Right atrium auricular region (tissue), 2 donors: Measurements from ENCODE around the gene SNX9. TPM values are rescaled to one million over a fixed set of nuclear protein-coding genes. Genes with fewer than 3 reads are reported as not detected.

Source experiments
- DNase-seq: peaks from one replicate; pipeline ENCODE4 v3.0.0-alpha.2; 2019; ENCODE audit warnings: low spot score
- H3K27ac ChIP-seq, 2 donors: fragments of 200-600 bp; sonication (generic); 1 replicate in 1 of 2; 2 replicates in 1 of 2; pipeline ENCODE4 v1.5.1; 2016 to 2019
- H3K27me3 ChIP-seq, 2 donors: fragments of 200-600 bp; sonication (generic); one replicate each; pipeline versions ENCODE4 v1.5.1 to v1.6.0; 2017 to 2019
- H3K36me3 ChIP-seq: fragments of 200-600 bp; sonication (generic); one replicate; pipeline ENCODE4 v1.5.1; 2016
- H3K4me1 ChIP-seq, 2 donors: fragments of 200-600 bp; sonication (generic); one replicate each; pipeline versions ENCODE4 v1.5.1 to v1.6.0; 2017 to 2019
- H3K4me3 ChIP-seq, 2 donors: fragments of 200-600 bp; sonication (generic); 1 replicate in 1 of 2; 2 replicates in 1 of 2; pipeline ENCODE4 v1.5.1; 2017 to 2019; ENCODE audit warnings: mild to moderate bottlenecking in 1 of 2, moderate library complexity in 1 of 2
- H3K9me3 ChIP-seq, 2 donors: fragments of 200-600 bp; sonication (generic); one replicate each; pipeline ENCODE4 v1.5.1; 2019
- total RNA-seq, 2 donors: library from RNA; depleted of rRNA; stranded (reverse); fragments of >200 nt; gene quantifications; one replicate each; pipeline ENCODE4 v1.1.0, GENCODE V29; 2016
- TF ChIP-seq, protein P1 (sequence below), 2 donors: fragments of 200-600 bp; sonication (generic); IDR thresholded peaks; one replicate each; pipeline ENCODE4 v1.5.1; 2019; ENCODE audit warnings: antibody characterized with exemption in 2 of 2

Gene SNX9
- total RNA-seq, 2 donors from 2014 or later, result 26.6 to 39.4 TPM

- H3K4me3 ChIP-seq, result no peak overlapping the region
- DNase-seq, result no peak
- no peaks in the 10 kb centered on the region for H3K36me3 ChIP-seq
- H3K27me3 ChIP-seq, result no peaks in the 10 kb centered on the region
- TF ChIP-seq, protein P1, sequence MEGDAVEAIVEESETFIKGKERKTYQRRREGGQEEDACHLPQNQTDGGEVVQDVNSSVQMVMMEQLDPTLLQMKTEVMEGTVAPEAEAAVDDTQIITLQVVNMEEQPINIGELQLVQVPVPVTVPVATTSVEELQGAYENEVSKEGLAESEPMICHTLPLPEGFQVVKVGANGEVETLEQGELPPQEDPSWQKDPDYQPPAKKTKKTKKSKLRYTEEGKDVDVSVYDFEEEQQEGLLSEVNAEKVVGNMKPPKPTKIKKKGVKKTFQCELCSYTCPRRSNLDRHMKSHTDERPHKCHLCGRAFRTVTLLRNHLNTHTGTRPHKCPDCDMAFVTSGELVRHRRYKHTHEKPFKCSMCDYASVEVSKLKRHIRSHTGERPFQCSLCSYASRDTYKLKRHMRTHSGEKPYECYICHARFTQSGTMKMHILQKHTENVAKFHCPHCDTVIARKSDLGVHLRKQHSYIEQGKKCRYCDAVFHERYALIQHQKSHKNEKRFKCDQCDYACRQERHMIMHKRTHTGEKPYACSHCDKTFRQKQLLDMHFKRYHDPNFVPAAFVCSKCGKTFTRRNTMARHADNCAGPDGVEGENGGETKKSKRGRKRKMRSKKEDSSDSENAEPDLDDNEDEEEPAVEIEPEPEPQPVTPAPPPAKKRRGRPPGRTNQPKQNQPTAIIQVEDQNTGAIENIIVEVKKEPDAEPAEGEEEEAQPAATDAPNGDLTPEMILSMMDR (IDR thresholded peaks at IDR 0.05), result no peak
- no peak overlapping the region for H3K27ac ChIP-seq
- H3K4me1 ChIP-seq, result no peaks in the 10 kb centered on the region
- peaks cover 5 to 25% of the 10 kb centered on the region in 2 donors for H3K9me3 ChIP-seq
Measured at GRCh38 chr6:157961832-157962575, 139.0 kb downstream of the SNX9 start.

GRCh38 chr6:157962601-157963302 is 139.7 kb downstream of the SNX9 start:
- Histone ChIP-seq H3K27ac (no peak overlapping the region), H3K4me1 (no peaks in the 10 kb centered on the region)

DNA sequence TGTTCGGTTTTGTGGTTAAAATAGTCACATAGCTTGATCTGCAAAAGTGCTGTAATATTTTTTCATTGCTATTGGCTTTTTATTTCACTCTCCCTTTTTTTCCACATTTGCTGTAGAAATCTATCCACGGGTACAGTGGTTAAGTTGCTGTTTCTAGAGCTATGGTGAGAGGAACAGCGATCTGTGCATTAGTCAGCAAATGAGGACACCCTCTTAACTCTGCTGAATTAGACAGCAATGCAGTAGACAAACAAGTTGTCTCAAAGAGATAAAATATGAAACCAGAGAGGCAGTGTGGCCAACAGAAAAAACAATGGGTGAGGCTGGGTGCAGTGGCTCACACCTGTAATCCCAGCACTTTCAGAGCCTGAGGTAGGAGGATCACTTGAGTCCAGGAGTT is 141.1 kb downstream of the SNX9 start:
- H3K27ac ChIP-seq, result no peak overlapping the region
- no peaks in the 10 kb centered on the region for H3K4me1 ChIP-seq
- TF ChIP-seq, protein P1 (IDR thresholded peaks at IDR 0.05), result no peak
- H3K4me3 ChIP-seq, result no peak overlapping the region
- no peaks in the 10 kb centered on the region for H3K36me3 ChIP-seq
- peaks cover under 1 to 11% of the 10 kb centered on the region in 2 donors for H3K9me3 ChIP-seq
- no peaks in the 10 kb centered on the region for H3K27me3 ChIP-seq
- no peak for DNase-seq

More at GRCh38 chr6:157962601-157963302, 139.7 kb downstream of the SNX9 start:
- H3K27me3 ChIP-seq, result no peaks in the 10 kb centered on the region
- H3K4me3 ChIP-seq, result no peak overlapping the region
- TF ChIP-seq, protein P1 (IDR thresholded peaks at IDR 0.05), result no peak
- no peak for DNase-seq
- H3K36me3 ChIP-seq, result no peaks in the 10 kb centered on the region
- peaks cover 5 to 24% of the 10 kb centered on the region in 2 donors for H3K9me3 ChIP-seq

- Histone ChIP-seq H3K4me1 (no peaks in the 10 kb centered on the region), H3K4me3 (no peak overlapping the region), H3K27me3 (no peaks in the 10 kb centered on the region), H3K27ac (no peak overlapping the region), H3K36me3 (no peaks in the 10 kb centered on the region), H3K9me3 (no peaks in the 10 kb centered on the region)
- no peak for DNase-seq
- TF ChIP-seq, protein P1 (IDR thresholded peaks at IDR 0.05), result no peak
Measured at GRCh38 chr6:157965387-157965786, 142.3 kb downstream of the SNX9 start.

DNA sequence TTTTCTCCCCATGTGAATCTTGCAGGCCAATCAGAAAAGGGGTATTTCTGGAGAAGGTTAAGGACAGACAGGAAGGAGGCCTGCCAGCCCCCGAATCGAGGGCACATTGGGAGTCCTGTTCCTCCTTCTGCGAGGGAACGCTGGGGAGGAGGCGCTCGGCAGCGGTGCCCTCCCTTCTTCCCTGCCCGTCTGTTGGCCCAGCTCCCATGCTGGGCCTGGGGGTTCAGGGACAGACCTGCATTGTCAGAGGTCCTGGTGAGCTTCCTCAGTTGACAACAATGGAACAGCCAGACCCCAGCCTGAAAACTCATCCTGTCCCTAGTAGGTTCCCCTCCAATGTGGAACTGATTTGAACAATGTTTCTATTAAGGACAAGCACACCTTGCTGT is 143.5 kb downstream of the SNX9 start:
- TF ChIP-seq, protein P1 (IDR thresholded peaks at IDR 0.05), result no peak
- H3K9me3 ChIP-seq, result no peaks in the 10 kb centered on the region
- no peak for DNase-seq
- H3K27me3 ChIP-seq, result no peaks in the 10 kb centered on the region
- H3K4me3 ChIP-seq, result no peak overlapping the region
- H3K4me1 ChIP-seq, result no peaks in the 10 kb centered on the region
- H3K36me3 ChIP-seq, result no peaks in the 10 kb centered on the region
- no peak overlapping the region for H3K27ac ChIP-seq
